Upper lobe of left lung (tissue), 4 donors: ENCODE data around the gene LARP7.
"Not testable (repeated sequence)": the region's sequence is repeated elsewhere in the genome, so short reads cannot be mapped to it uniquely, and the experiment has no call there.

Experiments
- EP300 ChIP-seq, 4 donors: sonication (generic); formaldehyde crosslinking; IDR thresholded peaks; one replicate each; pipeline ENCODE4 v1.5.1; 2017; ENCODE audit warnings: antibody characterized with exemption in 4 of 4, control low read depth in 2 of 4
- POLR2A ChIP-seq, 4 donors: fragments of 450-650 bp; IDR thresholded peaks; one replicate each; pipeline ENCODE4 v1.5.1; 2016 to 2017; ENCODE audit warnings: antibody characterized with exemption in 4 of 4, mild to moderate bottlenecking in 2 of 4
- POLR2AphosphoS5 ChIP-seq, 2 donors: sonication (generic); formaldehyde crosslinking; IDR thresholded peaks; one replicate each; pipeline ENCODE4 v1.5.1; 2017; ENCODE audit warnings: antibody characterized with exemption in 2 of 2
- TF ChIP-seq, protein P1 (sequence below), 6 experiments: fragments of 450-650 bp in 4 of 6; fragments of 200-600 bp in 2 of 6; sonication (generic) in 2 of 6; IDR thresholded peaks; one replicate each; pipeline ENCODE4 v1.5.1; 2016 to 2019; ENCODE audit warnings: antibody characterized with exemption in 6 of 6

GRCh38 chr4:112644595-112645535 lies 7.9 kb downstream of the LARP7 start:
- TF ChIP-seq, protein P1, sequence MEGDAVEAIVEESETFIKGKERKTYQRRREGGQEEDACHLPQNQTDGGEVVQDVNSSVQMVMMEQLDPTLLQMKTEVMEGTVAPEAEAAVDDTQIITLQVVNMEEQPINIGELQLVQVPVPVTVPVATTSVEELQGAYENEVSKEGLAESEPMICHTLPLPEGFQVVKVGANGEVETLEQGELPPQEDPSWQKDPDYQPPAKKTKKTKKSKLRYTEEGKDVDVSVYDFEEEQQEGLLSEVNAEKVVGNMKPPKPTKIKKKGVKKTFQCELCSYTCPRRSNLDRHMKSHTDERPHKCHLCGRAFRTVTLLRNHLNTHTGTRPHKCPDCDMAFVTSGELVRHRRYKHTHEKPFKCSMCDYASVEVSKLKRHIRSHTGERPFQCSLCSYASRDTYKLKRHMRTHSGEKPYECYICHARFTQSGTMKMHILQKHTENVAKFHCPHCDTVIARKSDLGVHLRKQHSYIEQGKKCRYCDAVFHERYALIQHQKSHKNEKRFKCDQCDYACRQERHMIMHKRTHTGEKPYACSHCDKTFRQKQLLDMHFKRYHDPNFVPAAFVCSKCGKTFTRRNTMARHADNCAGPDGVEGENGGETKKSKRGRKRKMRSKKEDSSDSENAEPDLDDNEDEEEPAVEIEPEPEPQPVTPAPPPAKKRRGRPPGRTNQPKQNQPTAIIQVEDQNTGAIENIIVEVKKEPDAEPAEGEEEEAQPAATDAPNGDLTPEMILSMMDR (IDR thresholded peaks at IDR 0.05) = not testable (repeated sequence)
- not testable (repeated sequence) for TF ChIP-seq POLR2AphosphoS5, POLR2A, EP300 (IDR thresholded peaks at IDR 0.05)
